Cardiac fibroblast (primary cell): ENCODE measurements around the gene NANOG.
A peak's percentile ranks its signal among the peaks of the same experiment; 100 is the strongest.
"Not testable (repeated sequence)": the region's sequence is repeated elsewhere in the genome, so short reads cannot be mapped to it uniquely, and the experiment has no call there.

Experiments used
- DNase-seq, 2 donors: peaks; one replicate each; pipeline versions ENCODE4 v3.0.0 to v3.0.0-alpha.2; 2010; ENCODE audit warnings: low read depth in 2 of 2
- H3K4me3 ChIP-seq, 2 donors: replicated peaks in 1 of 2; 1 replicate in 1 of 2; 2 replicates in 1 of 2; pipeline ENCODE4 v1.5.1; 2011; ENCODE audit warnings: low read depth in 2 of 2, low read length in 2 of 2, mild to moderate bottlenecking in 2 of 2, moderate library complexity in 1 of 2
- CTCF ChIP-seq: IDR thresholded peaks from one replicate; pipeline ENCODE4 v1.5.1; 2011; ENCODE audit warnings: low read depth, mild to moderate bottlenecking, low read length, inconsistent platforms

Gene NANOG

GRCh38 chr12:7787574-7788293 is 1.5 kb upstream of the NANOG start:
- H3K4me3 ChIP-seq = no peak overlapping the region
- peak; percentile 22 to 23 for DNase-seq
- TF ChIP-seq CTCF = no peak

- no peak for DNase-seq
- TF ChIP-seq CTCF = no peak
- no peak overlapping the region for H3K4me3 ChIP-seq
Measured at GRCh38 chr12:7788294-7788660, 925 bp upstream of the NANOG start.

GRCh38 chr12:7793211-7793610 is 4.0 kb downstream of the NANOG start:
- TF ChIP-seq CTCF = no peak
- DNase-seq = no peak
- H3K4me3 ChIP-seq = no peak overlapping the region

- not testable (repeated sequence) for DNase-seq, H3K4me3 ChIP-seq
Measured at GRCh38 chr12:7797269-7797668, 8.1 kb downstream of the NANOG start.

GRCh38 chr12:7797698-7798398 is 8.6 kb downstream of the NANOG start:
- H3K4me3 ChIP-seq = no peak overlapping the region
- no peak for TF ChIP-seq CTCF
- DNase-seq = peak; percentile 9 to 18

- H3K4me3 ChIP-seq, DNase-seq: not testable (repeated sequence)
Measured at GRCh38 chr12:7798750-7799308, 9.6 kb downstream of the NANOG start.

- no peak overlapping the region for H3K4me3 ChIP-seq
- no peak for DNase-seq
- no peak for TF ChIP-seq CTCF
Measured at GRCh38 chr12:7801460-7801859, 12.3 kb downstream of the NANOG start.

- not testable (repeated sequence) for H3K4me3 ChIP-seq, DNase-seq
Measured at GRCh38 chr12:7806319-7806718, 17.1 kb downstream of the NANOG start.
